Measurements from ENCODE around the gene COL8A2. TPM values are rescaled to one million over a fixed set of nuclear protein-coding genes. Genes with fewer than 3 reads are reported as not detected.
A peak's percentile ranks its signal among the peaks of the same experiment; 100 is the strongest.

COL8A2 gene
- total RNA-seq: 10 to 100 TPM in 1 of 2 donors, 1 to 10 TPM in 1; 7.9 to 10.7 TPM

DNA sequence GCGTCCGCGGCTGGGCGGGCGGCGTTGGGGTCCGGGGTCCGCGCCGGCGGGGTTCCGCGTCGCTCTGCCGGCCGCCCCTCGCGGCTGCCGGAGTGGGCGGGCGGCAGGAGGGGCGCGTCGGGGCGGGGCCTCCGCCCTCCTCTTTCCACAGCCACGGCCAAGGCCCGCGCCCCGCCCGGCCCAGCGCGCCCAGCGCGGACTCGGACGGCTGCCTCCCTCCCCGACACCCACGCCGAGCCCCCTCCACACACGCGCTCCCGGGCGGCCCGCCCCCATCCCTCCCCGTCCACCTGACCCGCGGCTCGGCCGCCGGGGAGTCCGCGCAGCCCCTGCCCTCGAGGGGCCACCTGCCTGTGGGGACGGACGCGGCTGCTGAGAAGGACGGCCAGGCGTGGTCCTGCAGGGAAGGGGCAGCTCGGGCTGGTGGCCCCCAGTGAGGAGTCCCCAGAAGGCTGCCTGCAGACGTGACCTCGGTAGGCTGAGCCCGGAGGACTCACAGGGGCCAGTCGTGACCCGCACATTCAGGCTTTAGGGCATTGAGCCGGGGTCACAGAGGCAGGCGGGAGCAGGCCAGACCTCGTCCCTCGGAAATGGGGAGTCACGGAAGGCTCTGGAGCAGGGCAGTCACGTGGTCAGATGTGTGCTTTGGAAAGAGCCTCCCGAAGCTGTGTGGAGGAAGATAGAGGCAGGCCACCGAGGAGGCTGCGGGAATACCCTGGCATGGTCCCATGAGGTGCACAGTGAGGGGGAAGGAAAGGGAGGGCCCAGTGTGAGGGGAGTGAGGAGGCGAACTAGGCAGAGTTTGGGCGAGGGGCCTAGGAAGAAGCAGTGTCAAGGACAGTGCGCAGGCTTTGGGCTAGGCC is at the start of gene COL8A2:
COL8A2 (minus strand) TSS at position 94 of the 863 bp plus-strand sequence. CDS start 24,980 bp downstream, outside the sequence.
- WGBS: 9% methylated on average over 73 of the region's 77 CpGs
- H3K27me3 ChIP-seq (replicated peaks; ENCODE audit: insufficient read depth): no peaks in the 10 kb centered on the region
- peak within 1 kb of the TSS; percentile 25 to 37 for H3K4me3 ChIP-seq
- TF ChIP-seq POLR2AphosphoS5 (IDR thresholded peaks at IDR 0.05) (no peak), POLR2A (IDR thresholded peaks at IDR 0.05) (no peak)
- TF ChIP-seq, protein P1, sequence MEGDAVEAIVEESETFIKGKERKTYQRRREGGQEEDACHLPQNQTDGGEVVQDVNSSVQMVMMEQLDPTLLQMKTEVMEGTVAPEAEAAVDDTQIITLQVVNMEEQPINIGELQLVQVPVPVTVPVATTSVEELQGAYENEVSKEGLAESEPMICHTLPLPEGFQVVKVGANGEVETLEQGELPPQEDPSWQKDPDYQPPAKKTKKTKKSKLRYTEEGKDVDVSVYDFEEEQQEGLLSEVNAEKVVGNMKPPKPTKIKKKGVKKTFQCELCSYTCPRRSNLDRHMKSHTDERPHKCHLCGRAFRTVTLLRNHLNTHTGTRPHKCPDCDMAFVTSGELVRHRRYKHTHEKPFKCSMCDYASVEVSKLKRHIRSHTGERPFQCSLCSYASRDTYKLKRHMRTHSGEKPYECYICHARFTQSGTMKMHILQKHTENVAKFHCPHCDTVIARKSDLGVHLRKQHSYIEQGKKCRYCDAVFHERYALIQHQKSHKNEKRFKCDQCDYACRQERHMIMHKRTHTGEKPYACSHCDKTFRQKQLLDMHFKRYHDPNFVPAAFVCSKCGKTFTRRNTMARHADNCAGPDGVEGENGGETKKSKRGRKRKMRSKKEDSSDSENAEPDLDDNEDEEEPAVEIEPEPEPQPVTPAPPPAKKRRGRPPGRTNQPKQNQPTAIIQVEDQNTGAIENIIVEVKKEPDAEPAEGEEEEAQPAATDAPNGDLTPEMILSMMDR (IDR thresholded peaks at IDR 0.05): no peak
- peak; percentile 17 for DNase-seq (ENCODE audit: low spot score)
- H3K9me3 ChIP-seq: no peaks in the 10 kb centered on the region
- no peaks in the 10 kb centered on the region for H3K4me1 ChIP-seq (replicated peaks)
- intact Hi-C loops (cut with DNase I): no loop called here
- no peaks in the 10 kb centered on the region for H3K36me3 ChIP-seq
- no peak within 1 kb of the TSS for H3K27ac ChIP-seq

DNA sequence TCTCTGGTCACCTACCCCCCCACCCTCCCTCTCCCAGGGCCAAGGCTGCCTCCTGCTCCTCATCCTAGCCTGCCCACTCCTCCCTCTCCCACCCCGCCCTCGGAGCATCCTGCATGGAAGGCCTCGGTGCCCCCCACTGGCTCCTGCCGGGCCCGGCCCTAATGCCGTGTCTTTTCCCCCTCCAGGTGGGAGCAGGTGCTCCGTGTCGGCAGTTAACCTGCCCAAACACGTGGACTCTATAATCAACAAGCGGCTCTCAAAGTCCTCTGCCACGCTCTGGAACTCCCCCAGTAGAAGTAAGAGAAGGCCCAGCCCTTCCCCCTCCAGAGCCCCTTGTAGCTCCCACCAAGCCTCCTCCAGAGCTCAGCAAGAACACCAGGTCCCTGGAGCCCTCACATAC is 49.7 kb upstream of the COL8A2 start:
- no peaks in the 10 kb centered on the region for H3K27me3 ChIP-seq (replicated peaks; ENCODE audit: insufficient read depth)
- H3K4me1 ChIP-seq (replicated peaks): no peaks in the 10 kb centered on the region
- H3K36me3 ChIP-seq: peaks cover 31 to 51% of the 10 kb centered on the region in 2 donors
- TF ChIP-seq POLR2A (IDR thresholded peaks at IDR 0.05) (no peak), POLR2AphosphoS5 (IDR thresholded peaks at IDR 0.05) (no peak)
- TF ChIP-seq, protein P1 (IDR thresholded peaks at IDR 0.05): no peak
- no peaks in the 10 kb centered on the region for H3K9me3 ChIP-seq
- H3K27ac ChIP-seq: peak overlapping the region in 1 of 2 donors; percentile 53
- intact Hi-C loops (cut with DNase I): no loop called here
- H3K4me3 ChIP-seq: no peak overlapping the region
- DNase-seq (ENCODE audit: low spot score): no peak
- WGBS: 38% methylated on average over 11 of the region's 11 CpGs

GRCh38 chr1:36172983-36173382 is 48.0 kb upstream of the COL8A2 start:
- DNase-seq (ENCODE audit: low spot score): no peak
- Histone ChIP-seq H3K27me3 (replicated peaks; ENCODE audit: insufficient read depth) (no peaks in the 10 kb centered on the region), H3K27ac (no peak overlapping the region), H3K9me3 (no peaks in the 10 kb centered on the region), H3K4me3 (no peak overlapping the region), H3K4me1 (replicated peaks) (no peaks in the 10 kb centered on the region), H3K36me3 (peaks cover 23 to 35% of the 10 kb centered on the region in 2 donors)
- intact Hi-C loops (cut with DNase I): no loop called here
- TF ChIP-seq, protein P1 (IDR thresholded peaks at IDR 0.05): no peak
- WGBS: 83% methylated on average over 2 of the region's 2 CpGs

GRCh38 chr1:36172017-36172747 is 47.2 kb upstream of the COL8A2 start:
- no peak overlapping the region for H3K4me3 ChIP-seq
- TF ChIP-seq POLR2A (IDR thresholded peaks at IDR 0.05) (no peak), POLR2AphosphoS5 (IDR thresholded peaks at IDR 0.05) (no peak)
- TF ChIP-seq, protein P1 (IDR thresholded peaks at IDR 0.05): no peak
- H3K27me3 ChIP-seq (replicated peaks; ENCODE audit: insufficient read depth): no peaks in the 10 kb centered on the region
- 93% methylated on average over 21 of the region's 21 CpGs for WGBS
- H3K4me1 ChIP-seq (replicated peaks): no peaks in the 10 kb centered on the region
- H3K27ac ChIP-seq: no peak overlapping the region
- DNase-seq (ENCODE audit: low spot score): no peak
- no peaks in the 10 kb centered on the region for H3K9me3 ChIP-seq
- H3K36me3 ChIP-seq: peaks cover 17 to 32% of the 10 kb centered on the region in 2 donors
- intact Hi-C loops (cut with DNase I): no loop called here

All from prostate gland (tissue), 2 donors.